ENCODE measurements around the gene GALP.
"Not testable (repeated sequence)": the region's sequence is repeated elsewhere in the genome, so short reads cannot be mapped to it uniquely, and the experiment has no call there.

The GALP gene

GRCh38 chr19:56175861-56176307, at the start of gene GALP:
TSS of gene GALP (plus strand) at chr19:56176008. CDS start at chr19:56177109, 1,101 bp downstream.
- not testable (repeated sequence) for DNase-seq

- no peak for DNase-seq
Observed at GRCh38 chr19:56126983-56127780, 48.6 kb upstream of the GALP start.

GRCh38 chr19:56130006-56130405, 45.8 kb upstream of the GALP start:
- DNase-seq: no peak

GRCh38 chr19:56131651-56132050, 44.2 kb upstream of the GALP start:
- DNase-seq: no peak

- peak; percentile 52 for DNase-seq
Observed at GRCh38 chr19:56132316-56132822, 43.4 kb upstream of the GALP start.

- peak; percentile 70 for DNase-seq
Observed at GRCh38 chr19:56133858-56134653, 41.8 kb upstream of the GALP start.

- no peak for DNase-seq
Observed at GRCh38 chr19:56134654-56134921, 41.2 kb upstream of the GALP start.

- DNase-seq: no peak
Observed at GRCh38 chr19:56136362-56136761, 39.4 kb upstream of the GALP start.

GRCh38 chr19:56137405-56137804, 38.4 kb upstream of the GALP start:
- no peak for DNase-seq

GRCh38 chr19:56138069-56138468, 37.7 kb upstream of the GALP start:
- DNase-seq: no peak

- no peak for DNase-seq
Observed at GRCh38 chr19:56139847-56140582, 35.8 kb upstream of the GALP start.

- peak; percentile 99 for DNase-seq
Observed at GRCh38 chr19:56140583-56141416, 35.0 kb upstream of the GALP start, which contains the start of gene ZNF444. TSS of gene ZNF444 (plus strand) at chr19:56141287. CDS start at chr19:56146912, 5,625 bp downstream.

- DNase-seq: no peak
Observed at GRCh38 chr19:56141417-56141993, 34.3 kb upstream of the GALP start.

- no peak for DNase-seq
Observed at GRCh38 chr19:56142087-56142787, 33.6 kb upstream of the GALP start.

- no peak for DNase-seq
Observed at GRCh38 chr19:56142897-56143434, 32.8 kb upstream of the GALP start.

- no peak for DNase-seq
Observed at GRCh38 chr19:56144376-56144775, 31.4 kb upstream of the GALP start.

GRCh38 chr19:56144831-56145230, 31.0 kb upstream of the GALP start:
- DNase-seq: no peak

GRCh38 chr19:56145698-56146097, 30.1 kb upstream of the GALP start:
- DNase-seq: no peak

- no peak for DNase-seq
Observed at GRCh38 chr19:56146904-56147303, 28.9 kb upstream of the GALP start.

GRCh38 chr19:56147307-56147706, 28.5 kb upstream of the GALP start:
- no peak for DNase-seq

- DNase-seq: no peak
Observed at GRCh38 chr19:56148096-56148495, 27.7 kb upstream of the GALP start.

Data from fibroblast of skin of right biceps (primary cell).